Measurements from ENCODE around the gene PIP5K1B.

GRCh38 chr9:68981789-68982188 is 276.7 kb downstream of the PIP5K1B start:
- TF ChIP-seq YY1 (IDR thresholded peaks at IDR 0.05; ENCODE audit: insufficient read depth, insufficient read length) = no peak
- TF ChIP-seq ZNF274 (IDR thresholded peaks at IDR 0.05; ENCODE audit: low read depth, low read length) = no peak

Data from NT2/D1 (cell line).